HG03432 (cell line): ENCODE results near the gene ZNF710.

Experiments
- ATAC-seq: cut with Tn5 transposase; IDR thresholded peaks from one replicate; pipeline ENCODE4 v1.9.1; 2021; ENCODE audit warnings: mild to moderate bottlenecking, moderate library complexity; ENCODE audit not compliant: unreplicated experiment

The ZNF710 gene

GRCh38 chr15:90076716-90077115, 75.6 kb downstream of the ZNF710 start:
- no peak for ATAC-seq

GRCh38 chr15:90078965-90079364, 77.8 kb downstream of the ZNF710 start:
- ATAC-seq = no peak

- ATAC-seq = no peak
Measured at GRCh38 chr15:90079619-90080457, 78.7 kb downstream of the ZNF710 start.

- ATAC-seq = no peak
Measured at GRCh38 chr15:90080458-90080755, 79.3 kb downstream of the ZNF710 start.

GRCh38 chr15:90080818-90081393, 79.8 kb downstream of the ZNF710 start:
- no peak for ATAC-seq

- no peak for ATAC-seq
Measured at GRCh38 chr15:90082140-90082715, 81.1 kb downstream of the ZNF710 start.

GRCh38 chr15:90083419-90083818, 82.3 kb downstream of the ZNF710 start:
- ATAC-seq = no peak

- no peak for ATAC-seq
Measured at GRCh38 chr15:90083954-90084607, 83.0 kb downstream of the ZNF710 start.

GRCh38 chr15:90084876-90085423, 83.8 kb downstream of the ZNF710 start:
- no peak for ATAC-seq

GRCh38 chr15:90085565-90085964, 84.4 kb downstream of the ZNF710 start:
- ATAC-seq = no peak

GRCh38 chr15:90086868-90087268, 85.7 kb downstream of the ZNF710 start:
- no peak for ATAC-seq

GRCh38 chr15:90087454-90088154, 86.5 kb downstream of the ZNF710 start:
- no peak for ATAC-seq

- no peak for ATAC-seq
Measured at GRCh38 chr15:90090226-90090848, 89.2 kb downstream of the ZNF710 start.

- no peak for ATAC-seq
Measured at GRCh38 chr15:90091156-90091931, 90.2 kb downstream of the ZNF710 start.

- ATAC-seq = no peak
Measured at GRCh38 chr15:90095521-90095959, 94.4 kb downstream of the ZNF710 start.

- ATAC-seq = peak; percentile 62
Measured at GRCh38 chr15:90097475-90097874, 96.4 kb downstream of the ZNF710 start.

- ATAC-seq = no peak
Measured at GRCh38 chr15:90099072-90099867, 98.1 kb downstream of the ZNF710 start.

GRCh38 chr15:90099868-90100831, 99.0 kb downstream of the ZNF710 start:
- ATAC-seq = no peak
